GM15510 (cell line): ENCODE data around the gene GALNT18.

Experiments
- POLR2A ChIP-seq: IDR thresholded peaks from 3 replicates; pipeline ENCODE4 v1.6.1; 2011; ENCODE audit warnings: borderline replicate concordance; ENCODE audit not compliant: insufficient read length; ENCODE audit errors: extremely low read depth

Gene GALNT18

DNA sequence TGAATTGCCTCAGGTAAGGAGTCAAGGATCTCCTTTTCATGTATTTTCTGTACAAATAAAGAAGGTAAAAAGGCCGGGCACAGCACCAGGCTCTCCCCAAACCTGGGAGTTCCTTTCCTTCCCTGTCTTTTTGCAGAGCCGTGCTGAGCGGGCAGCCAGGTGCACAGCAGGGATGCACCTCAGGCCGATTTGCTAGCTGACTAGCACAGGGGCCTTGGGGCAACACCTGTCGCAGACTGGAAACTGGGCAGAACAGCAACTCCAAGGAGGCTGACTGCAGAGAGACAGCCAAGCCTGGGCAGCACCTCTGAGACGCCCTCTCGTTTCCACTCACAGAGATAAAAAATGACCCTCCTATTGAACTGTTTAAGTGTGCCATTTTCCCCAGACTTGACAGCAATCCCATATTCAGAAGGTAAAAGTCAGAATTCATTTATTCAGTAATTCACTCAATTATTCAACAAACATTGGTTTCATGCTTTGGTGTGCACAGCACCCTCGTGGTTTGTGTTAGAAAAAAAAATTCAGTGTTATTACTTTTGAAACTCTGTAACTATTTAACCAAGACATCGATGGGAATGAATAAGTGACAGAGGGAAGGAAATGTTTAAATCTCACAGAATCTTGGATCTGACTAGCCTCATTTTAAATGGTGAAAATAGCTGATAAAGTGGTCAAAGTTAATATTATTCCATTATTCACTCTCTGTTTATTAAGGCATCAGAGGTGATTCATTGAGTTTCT lies 120.9 kb downstream of the GALNT18 start:
- no peak for TF ChIP-seq POLR2A

- no peak for TF ChIP-seq POLR2A
These were observed 122.5 kb downstream of the GALNT18 start for GRCh38 chr11:11499300-11499699.

DNA sequence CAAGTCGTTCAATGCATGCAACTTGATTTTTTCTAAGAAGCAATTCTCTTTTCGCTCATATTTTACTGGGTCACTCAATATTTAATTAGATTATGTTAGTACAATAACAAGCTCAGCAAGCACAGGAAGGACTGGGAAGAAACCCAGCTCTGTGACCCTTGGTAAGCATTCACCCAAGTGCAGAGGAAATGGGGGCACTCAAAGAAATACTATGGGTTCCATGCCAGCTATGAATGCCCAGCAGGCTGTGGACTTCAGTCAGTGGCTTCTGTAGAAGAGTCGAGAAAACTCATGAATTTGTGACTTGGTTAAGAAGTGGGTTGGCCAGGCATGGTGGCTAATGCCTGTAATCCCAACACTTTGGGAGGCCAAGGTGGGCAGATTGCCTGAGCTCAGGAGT lies 123.6 kb downstream of the GALNT18 start:
- TF ChIP-seq POLR2A = no peak

- no peak for TF ChIP-seq POLR2A
These were observed 124.9 kb downstream of the GALNT18 start for GRCh38 chr11:11496879-11497278.

- no peak for TF ChIP-seq POLR2A
These were observed 127.5 kb downstream of the GALNT18 start for GRCh38 chr11:11494348-11494747.

DNA sequence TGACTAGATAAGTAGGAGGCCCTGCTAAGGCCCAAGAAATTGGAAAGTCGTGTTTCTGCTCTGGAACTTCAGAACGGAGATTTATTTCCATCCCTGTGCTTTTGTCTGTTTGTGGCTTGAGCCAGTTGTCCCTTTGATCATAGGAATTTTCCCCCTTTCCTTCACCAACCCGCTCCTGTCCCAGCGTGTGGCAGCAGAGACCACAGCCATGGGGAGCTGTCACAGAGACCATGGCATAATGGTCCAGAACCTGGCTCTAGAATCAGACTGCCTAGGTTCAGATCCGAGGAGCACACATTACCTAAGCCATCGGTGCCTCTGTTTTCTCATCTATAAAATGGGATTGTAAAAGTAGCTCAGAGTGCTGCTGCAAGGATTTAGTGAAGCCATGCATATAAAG lies 128.1 kb downstream of the GALNT18 start:
- no peak for TF ChIP-seq POLR2A

GRCh38 chr11:11491589-11491988 lies 130.2 kb downstream of the GALNT18 start:
- no peak for TF ChIP-seq POLR2A

DNA sequence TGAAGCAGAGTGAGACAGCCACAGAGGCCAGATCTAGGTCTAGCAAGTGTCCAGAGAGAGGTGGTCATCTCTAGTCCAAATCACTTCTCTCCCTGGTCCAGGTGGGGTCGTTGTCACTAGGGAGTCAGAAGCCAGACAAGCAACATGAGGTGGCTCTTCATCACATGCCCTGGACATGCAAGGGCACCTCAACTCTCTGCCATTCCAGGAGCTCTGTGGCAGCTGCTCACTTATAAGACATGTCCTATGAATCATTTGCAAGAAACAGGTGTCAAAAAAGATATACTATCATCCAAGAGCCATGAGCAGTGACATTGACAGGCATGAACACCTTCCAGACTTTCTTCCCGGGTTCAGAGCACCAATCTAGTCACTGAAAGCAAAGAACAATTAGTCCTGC lies 130.8 kb downstream of the GALNT18 start:
- TF ChIP-seq POLR2A = no peak

GRCh38 chr11:11486423-11486822 lies 135.4 kb downstream of the GALNT18 start:
- no peak for TF ChIP-seq POLR2A

DNA sequence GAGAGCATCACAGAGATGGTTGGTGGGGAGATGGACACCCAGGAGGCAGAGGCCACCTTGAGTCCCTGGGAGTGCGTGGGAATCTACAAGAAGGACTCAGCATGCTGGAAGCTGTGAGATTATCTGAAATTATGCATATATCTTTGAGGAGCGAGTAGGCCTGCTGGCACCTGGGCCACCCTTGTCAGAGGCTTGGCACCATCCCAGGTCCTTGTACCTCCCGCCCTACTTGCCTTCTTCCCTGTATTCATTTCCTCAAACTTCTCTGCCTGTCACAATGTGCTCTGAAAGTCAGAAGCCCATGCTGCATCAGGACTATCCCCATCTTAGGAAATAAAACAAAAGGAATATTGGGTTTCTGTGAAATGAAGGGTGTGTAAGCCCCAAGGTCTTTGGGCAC lies 135.8 kb downstream of the GALNT18 start:
- TF ChIP-seq POLR2A = no peak

DNA sequence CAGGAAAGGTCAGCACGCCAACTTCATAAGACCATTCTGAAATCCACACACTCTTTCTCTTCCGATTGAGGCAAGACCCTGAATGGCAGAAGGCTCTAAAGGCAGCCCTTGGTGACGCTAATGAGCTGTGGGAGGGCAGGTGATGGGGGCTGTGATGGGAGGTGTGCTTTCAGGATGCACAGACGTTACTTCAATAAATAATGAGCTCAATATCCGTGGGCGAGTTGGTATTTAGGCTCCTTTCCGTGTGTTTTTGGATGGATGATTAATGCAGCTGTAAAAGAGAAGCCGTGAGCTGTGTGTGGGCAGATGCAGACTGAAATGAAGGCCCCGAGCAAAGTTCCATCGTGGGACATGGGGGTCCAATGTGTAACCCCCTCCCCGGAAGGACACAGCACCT lies 138.2 kb downstream of the GALNT18 start:
- no peak for TF ChIP-seq POLR2A

DNA sequence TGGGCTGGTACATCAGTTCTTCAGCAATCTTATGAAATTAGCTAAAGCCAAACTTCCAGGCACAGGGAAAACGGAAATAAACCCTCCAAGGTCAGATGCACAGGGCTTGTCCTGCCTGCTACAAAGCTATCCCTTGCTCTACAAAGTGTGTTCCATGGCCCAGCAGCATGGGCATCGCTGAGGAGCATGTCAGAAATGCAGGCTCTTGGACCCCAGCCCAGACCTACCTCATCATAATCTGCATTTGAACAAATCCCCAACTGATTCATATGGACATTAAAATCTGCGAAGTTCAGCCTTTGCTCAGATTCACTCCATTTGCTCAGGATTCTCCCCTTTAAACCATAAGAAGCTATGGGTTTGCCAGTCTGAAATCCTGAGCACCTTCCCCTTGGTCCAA lies 139.1 kb downstream of the GALNT18 start:
- TF ChIP-seq POLR2A = no peak

GRCh38 chr11:11481371-11481770 lies 140.4 kb downstream of the GALNT18 start:
- TF ChIP-seq POLR2A = no peak

DNA sequence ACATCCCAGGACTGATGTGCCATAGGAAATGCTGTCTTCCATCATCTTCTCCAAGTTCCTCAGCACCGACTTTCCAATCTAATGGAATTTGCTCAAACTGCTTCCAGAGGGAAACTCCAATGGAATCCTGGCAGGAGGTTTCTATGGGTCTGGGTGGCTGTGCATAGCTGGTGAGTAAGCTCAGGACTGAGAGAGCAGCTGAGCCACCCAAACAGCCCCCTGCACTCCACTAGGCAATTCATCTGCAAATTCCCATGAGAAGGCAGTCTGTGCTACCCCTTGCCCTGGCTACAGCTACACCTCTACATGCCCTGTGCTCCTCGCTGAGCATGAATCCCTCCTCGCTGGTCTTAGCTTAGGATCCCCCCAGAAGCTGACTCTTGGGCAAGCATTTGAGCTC lies 140.8 kb downstream of the GALNT18 start:
- TF ChIP-seq POLR2A = no peak

DNA sequence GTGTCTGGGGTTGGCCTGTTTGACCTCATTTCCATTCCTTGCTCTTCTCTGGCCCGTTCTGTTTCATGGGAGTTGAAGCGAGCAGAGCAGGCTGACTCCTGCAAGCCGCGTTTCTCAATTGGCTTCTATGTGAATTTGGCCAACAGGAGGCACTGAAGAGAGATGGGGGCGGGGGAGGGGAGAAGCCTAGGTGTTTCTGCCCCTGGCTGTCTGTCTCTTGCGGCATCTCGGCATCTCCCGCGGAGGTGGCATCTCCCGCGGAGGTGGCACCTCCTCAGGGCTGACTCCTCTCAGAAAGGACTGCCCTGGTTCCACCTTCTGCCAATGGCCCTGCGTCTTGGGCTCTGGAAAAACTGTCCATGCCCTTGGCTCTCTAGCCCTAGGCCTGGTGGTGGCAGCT lies 143.1 kb downstream of the GALNT18 start:
- TF ChIP-seq POLR2A = no peak

DNA sequence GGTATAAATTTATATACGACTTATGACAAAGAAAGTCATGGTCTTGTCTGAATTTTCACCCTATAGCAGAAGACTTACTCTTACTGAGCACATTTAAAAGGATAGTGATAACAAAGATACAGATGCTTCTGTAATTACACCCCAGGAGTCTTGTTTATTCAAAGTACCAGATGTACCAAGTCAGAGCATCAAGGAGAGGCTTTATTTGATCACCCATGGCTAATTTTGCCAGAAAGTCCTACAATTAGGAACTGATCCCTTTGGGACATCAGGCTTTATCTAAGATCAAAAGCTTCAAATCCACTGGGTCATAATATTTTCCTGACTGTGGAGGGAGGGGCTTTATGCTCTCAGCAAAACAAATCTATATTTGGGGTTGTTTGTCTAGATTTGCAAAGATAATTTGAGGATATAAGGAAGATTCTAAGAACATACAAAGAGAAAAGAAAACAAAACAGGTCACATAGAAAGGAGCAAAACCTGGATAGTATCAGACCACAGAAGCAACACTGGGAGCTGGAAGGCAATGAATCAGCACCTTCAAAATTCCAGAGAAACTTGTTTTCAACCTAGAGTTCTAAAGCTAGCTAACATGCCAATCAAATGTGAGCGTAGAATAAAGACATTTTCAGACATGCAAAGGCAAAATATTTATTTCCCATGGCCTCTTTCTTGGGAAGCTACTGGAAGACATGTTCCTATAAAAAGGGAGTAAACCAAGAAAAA lies 143.9 kb downstream of the GALNT18 start:
- TF ChIP-seq POLR2A = no peak
